Stimulated activated CD8-positive, alpha-beta memory T cell treated with anti-CD3 and anti-CD28 coated beads, Interleukin-4, amount 100 ng/mL, for 48 hours (primary cell): ENCODE measurements around the gene PCDHGA1.
A peak's percentile ranks its signal among the peaks of the same experiment; 100 is the strongest.
"Not testable (repeated sequence)": the region's sequence is repeated elsewhere in the genome, so short reads cannot be mapped to it uniquely, and the experiment has no call there.

Experiments used
- DNase-seq: peaks from one replicate; pipeline ENCODE4 v3.0.0-alpha.2; 2020

Gene PCDHGA1

DNA sequence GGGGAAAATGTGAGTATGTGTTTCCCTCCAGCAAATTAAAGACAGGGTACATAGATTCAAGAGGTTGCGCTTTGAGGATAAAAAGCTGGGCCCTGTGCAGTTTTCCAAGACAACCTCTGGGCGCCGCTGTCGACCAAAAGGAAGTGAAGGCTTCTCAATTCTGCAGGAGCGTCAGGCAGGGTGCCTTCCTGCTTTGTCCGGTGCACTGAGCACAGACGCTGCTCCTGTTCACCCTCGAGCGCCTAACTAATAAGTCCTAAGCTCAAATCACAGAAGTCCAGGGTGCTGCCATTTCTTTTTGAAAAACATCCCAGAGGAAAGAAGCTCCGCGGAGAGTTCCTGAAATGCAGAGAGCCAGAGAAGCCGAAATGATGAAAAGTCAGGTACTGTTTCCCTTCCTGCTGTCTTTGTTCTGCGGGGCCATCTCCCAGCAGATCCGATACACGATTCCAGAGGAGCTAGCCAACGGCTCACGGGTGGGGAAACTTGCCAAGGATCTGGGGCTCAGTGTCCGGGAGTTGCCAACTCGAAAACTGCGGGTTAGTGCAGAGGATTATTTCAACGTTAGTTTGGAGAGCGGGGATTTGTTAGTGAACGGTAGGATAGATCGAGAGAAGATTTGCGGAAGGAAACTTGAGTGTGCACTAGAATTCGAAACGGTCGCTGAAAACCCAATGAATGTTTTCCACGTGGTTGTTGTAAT, 19.8 kb downstream of the PCDHGA1 start, which contains the start of gene PCDHGB1:
Gene PCDHGB1 (plus strand): TSS at position 183 of the 703 bp plus-strand sequence. CDS start 162 bp downstream, at position 345.
- DNase-seq = peak; percentile 51

DNA sequence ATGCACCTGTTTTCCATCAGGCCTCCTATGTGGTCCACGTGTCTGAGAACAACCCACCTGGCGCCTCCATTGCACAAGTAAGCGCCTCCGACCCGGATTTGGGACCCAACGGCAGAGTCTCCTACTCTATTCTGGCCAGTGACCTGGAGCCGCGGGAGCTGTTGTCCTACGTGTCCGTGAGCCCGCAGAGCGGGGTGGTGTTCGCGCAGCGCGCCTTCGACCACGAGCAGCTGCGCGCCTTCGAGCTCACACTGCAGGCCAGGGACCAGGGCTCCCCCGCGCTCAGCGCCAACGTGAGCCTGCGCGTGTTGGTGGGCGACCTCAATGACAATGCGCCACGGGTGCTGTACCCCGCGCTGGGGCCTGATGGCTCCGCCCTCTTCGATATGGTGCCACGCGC, 21.3 kb downstream of the PCDHGA1 start:
- no peak for DNase-seq

DNA sequence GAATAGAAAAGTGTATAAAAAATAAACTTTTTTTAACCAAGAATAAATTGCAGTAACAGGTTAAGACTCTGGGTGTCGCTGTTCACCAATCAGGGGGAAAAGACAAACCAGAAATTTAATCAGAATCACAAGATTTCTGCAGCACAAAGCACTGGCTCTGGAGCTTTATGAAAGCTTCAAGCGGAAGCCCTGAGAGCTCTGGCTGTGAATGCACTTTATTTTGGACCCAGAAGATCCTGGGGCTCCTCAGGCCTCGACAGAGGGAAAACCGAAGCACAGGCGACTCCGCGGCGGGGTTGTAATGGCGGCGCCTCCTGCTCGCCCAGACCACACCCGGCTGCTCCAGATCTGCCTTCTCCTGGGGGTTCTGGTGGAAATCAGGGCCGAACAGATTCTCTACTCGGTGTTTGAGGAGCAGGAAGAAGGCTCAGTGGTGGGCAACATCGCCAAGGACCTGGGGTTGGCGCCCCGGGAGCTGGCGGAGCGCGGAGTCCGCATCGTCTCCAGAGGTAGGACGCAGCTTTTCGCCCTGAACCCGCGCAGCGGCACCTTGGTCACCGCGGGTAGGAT, 24.7 kb downstream of the PCDHGA1 start, which contains the start of gene PCDHGA4:
Gene PCDHGA4 (plus strand): TSS at position 122 of the 570 bp plus-strand sequence. CDS start 87 bp downstream, at position 209.
- no peak for DNase-seq

DNA sequence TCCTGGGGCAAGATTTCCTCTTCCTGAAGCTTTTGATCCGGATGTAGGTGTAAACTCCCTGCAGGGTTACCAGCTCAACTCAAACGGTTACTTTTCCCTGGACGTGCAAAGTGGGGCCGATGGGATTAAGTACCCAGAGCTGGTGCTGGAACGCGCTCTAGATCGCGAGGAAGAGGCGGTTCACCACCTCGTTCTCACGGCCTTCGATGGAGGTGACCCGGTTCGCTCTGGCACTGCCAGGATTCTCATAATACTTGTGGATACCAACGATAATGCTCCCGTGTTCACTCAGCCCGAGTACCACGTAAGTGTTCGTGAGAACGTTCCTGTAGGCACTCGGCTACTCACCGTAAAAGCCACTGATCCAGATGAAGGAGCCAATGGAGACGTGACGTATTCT, 25.3 kb downstream of the PCDHGA1 start:
- DNase-seq = no peak

DNA sequence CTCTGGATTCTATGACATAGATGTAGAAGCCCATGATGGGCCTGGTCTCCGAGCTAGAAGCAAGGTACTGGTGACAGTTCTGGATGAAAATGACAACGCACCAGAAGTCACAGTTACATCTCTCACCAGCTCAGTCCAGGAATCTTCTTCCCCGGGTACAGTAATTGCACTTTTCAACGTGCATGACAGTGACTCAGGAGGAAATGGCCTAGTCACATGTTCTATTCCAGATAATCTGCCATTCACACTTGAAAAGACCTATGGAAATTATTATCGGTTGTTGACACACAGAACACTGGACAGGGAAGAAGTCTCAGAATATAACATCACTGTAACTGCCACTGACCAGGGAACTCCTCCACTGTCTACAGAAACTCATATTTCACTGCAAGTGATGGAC, 25.8 kb downstream of the PCDHGA1 start:
- no peak for DNase-seq

DNA sequence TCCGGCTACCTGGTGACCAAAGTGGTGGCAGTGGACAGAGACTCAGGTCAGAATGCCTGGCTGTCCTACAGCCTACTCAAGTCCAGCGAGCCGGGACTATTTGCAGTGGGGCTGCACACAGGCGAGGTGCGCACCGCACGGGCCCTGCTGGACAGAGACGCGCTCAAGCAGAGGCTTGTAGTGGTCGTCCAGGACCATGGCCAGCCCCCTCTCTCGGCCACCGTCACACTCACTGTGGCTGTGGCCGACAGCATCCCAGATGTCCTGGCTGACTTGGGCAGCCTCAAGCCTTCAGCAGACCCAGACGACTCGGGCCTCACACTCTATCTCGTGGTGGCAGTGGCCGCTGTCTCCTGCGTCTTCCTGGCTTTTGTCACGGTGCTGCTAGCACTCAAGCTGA, 26.6 kb downstream of the PCDHGA1 start:
- DNase-seq = no peak

DNA sequence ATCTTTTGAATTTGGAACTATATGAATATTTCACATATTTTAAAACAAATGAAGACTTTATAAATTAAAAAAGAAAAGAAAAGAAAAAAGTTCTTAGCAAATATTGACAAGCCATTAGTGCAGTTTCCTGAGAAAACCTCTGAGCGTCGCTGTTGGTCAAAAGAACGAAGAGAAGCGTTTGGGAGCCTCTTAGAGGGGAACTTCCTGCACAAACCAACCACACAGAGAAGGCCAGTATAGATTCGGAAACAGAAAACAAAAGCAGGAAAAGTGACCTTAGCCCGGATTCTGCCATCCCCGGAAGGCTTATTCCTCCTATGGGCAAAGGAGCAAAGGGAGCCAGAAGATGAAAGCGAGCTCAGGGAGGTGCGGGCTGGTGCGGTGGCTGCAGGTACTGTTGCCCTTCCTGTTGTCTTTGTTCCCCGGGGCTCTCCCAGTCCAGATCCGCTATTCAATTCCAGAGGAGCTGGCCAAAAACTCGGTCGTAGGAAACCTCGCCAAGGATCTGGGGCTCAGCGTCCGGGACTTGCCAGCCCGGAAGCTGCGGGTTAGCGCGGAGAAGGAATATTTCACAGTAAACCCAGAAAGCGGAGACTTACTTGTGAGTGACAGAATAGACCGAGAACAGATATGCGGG, 29.6 kb downstream of the PCDHGA1 start, which contains the start of gene PCDHGB2:
Gene PCDHGB2 (plus strand): TSS at position 205 of the 637 bp plus-strand sequence. CDS start 142 bp downstream, at position 347.
- DNase-seq = no peak

DNA sequence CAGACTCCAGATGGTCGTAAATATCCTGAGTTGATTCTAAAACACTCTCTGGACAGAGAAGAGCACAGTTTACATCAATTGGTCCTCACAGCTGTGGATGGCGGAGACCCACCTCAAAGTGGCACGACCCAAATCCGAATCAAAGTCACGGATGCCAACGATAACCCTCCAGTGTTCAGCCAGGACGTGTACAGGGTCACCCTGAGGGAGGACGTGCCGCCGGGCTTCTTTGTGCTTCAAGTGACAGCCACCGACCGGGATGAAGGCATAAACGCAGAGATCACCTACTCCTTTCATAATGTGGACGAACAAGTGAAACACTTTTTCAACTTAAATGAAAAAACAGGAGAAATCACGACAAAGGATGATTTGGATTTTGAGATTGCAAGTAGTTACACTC, 30.4 kb downstream of the PCDHGA1 start:
- DNase-seq = no peak

DNA sequence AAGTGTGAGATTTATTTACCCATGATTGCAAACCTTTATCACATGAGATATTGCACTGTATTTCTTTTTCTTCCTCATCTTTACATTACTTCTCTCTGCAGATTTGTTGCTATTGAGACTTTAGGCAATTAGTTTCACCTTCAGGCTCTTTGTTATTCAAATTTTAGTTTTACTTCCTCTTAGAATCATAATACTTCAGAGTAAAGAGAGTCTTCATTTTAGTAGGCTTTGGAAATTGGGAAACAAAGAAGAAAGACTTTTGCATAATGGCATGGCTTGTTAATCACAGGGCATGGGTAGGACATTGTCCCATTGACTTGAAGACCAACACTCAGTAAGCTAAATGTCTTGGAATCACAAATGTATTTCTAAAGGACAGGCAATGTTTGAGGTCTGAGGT, 32.4 kb downstream of the PCDHGA1 start:
- no peak for DNase-seq

DNA sequence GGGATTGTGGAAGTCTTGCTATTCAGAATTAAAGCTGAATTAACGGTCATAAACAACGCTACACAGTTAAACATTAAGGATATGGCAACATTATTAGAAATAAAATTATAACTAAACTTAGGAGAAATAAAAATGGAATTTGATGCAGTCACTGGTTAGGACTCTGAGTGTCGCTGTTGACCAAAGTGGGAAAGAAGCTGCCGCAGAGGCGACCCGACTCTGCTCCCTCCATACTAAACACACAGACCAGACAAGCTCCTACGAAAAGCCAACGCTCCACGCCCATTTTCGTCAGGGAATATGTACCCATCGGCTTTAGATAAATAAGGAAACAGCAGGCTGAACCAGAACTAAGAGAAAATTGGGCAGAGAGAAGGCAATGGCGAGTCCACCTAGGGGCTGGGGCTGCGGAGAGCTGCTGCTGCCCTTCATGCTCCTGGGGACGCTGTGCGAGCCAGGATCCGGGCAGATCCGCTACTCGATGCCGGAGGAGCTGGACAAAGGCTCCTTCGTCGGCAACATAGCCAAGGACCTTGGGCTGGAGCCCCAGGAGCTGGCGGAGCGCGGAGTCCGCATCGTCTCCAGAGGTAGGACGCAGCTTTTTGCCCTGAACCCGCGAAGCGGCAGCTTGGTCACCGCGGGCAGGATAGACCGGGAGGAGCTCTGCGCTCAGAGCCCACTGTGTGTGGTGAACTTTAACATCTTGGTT, 33.8 kb downstream of the PCDHGA1 start, which contains the start of gene PCDHGA5:
Gene PCDHGA5 (plus strand): TSS at position 211 of the 709 bp plus-strand sequence. CDS start 169 bp downstream, at position 380.
- DNase-seq = no peak

DNA sequence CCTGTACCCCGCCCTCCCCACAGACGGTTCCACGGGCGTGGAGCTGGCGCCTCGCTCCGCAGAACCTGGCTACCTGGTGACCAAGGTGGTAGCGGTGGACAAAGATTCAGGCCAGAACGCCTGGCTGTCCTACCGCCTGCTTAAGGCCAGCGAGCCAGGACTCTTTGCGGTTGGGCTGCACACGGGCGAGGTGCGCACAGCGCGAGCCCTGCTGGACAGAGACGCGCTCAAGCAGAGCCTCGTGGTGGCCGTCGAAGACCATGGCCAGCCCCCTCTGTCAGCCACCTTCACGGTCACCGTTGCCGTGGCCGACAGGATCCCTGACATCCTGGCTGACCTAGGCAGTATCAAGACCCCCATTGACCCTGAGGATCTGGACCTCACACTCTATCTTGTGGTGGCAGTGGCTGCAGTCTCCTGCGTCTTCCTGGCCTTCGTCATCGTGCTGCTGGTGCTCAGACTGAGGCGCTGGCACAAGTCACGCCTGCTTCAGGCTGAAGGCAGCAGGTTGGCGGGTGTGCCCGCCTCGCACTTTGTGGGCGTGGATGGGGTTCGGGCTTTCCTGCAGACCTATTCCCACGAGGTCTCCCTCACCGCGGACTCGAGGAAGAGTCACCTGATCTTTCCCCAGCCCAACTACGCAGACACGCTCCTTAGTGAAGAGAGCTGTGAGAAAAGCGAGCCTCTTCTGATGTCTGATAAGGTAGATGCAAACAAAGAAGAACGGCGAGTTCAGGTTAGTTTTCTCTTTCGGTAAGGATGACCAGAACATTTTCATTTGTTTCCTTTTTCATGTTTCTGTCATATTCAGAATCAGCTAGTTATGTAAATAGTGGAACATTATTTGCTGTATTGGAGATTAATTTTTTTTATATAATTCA, 35.9 kb downstream of the PCDHGA1 start:
- no peak for DNase-seq

DNA sequence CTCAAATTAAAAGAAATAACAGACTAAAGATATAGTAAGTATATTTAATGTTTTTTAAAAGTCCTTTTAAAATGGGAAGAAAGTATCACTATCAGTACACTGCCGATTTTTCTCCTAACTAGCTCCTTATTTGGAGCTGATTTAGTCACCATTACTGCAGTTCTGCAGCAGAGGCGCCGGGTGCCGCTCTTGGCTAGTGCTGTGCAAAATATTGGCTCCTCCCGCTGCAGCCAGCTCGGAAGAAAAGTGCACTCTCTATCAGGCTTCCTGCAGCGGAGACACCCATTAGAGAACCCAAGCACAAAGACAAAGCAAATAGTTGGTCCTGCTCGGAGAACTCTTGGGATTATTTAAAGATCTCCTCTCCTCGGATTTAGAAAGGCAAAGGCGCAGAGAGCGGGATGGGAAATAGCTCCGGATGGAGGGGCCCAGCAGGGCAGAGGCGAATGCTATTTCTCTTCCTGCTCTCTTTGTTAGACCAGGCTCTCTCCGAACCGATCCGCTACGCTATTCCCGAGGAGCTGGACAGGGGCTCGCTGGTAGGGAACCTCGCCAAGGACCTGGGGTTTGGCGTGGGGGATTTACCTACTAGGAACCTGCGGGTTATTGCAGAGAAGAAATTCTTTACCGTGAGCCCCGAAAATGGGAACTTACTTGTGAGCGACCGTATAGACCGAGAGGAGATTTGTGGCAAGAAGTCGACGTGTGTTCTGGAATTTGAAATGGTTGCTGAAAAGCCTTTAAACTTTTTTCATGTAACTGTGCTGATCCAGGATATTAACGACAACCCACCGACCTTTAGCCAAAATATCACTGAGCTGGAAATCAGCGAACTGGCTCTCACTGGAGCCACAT, 39.9 kb downstream of the PCDHGA1 start, which contains the start of gene PCDHGB3:
Gene PCDHGB3 (plus strand): TSS at position 249 of the 855 bp plus-strand sequence. CDS start 153 bp downstream, at position 402.
- DNase-seq = no peak

DNA sequence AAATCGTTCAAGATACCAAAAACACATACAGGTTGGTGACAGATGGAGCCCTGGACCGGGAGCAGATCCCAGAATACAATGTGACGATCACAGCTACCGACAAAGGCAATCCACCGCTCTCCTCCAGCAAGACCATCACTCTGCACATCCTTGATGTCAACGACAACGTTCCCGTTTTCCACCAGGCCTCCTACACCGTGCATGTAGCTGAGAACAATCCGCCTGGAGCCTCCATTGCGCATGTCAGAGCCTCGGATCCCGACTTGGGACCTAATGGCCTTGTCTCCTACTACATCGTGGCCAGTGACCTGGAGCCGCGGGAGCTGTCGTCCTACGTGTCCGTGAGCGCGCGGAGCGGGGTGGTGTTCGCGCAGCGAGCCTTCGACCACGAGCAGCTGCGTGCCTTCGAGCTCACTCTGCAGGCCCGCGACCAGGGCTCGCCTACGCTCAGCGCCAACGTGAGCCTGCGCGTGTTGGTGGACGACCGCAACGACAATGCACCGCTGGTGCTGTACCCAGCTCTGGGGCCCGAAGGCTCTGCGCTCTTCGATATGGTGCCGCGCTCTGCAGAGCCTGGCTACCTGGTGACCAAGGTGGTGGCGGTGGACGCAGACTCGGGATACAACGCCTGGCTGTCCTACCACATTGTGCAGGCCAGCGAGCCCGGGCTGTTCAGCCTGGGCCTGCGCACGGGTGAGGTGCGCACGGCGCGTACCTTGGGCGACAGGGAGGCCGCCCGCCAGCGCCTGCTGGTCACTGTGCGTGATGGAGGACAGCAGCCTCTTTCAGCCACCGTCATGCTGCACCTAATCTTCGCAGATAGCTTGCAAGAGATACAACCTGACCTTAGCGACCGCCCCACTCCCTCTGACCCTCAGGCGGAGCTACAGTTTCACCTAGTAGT, 41.5 kb downstream of the PCDHGA1 start:
- DNase-seq = no peak

DNA sequence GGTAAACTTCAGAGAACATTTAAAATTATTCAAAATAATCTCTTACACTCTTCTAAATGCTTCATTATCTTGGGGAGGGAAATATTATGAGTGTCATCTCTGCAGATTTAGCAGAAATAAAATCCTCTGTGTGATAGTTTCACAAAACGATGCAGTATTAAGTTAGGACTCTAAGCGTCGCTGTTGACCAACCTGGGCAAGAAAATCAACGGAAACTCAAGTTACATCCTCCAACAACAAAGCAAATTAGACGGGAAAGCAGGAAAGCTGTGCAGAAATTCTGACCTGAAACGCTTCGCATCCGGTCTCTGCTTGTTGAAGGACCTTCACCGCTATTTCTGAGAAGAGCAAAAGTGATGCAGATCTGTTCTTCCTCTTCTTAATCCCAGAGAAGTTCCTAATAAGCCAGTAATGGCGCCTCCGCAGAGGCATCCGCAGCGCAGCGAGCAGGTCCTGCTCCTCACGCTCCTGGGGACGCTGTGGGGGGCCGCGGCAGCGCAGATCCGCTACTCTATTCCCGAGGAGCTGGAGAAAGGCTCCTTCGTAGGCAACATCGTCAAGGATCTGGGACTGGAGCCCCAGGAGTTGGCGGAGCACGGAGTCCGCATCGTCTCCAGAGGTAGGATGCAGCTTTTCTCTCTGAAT, 43.5 kb downstream of the PCDHGA1 start, which contains the start of gene PCDHGA6:
Gene PCDHGA6 (plus strand): TSS at position 219 of the 645 bp plus-strand sequence. CDS start 193 bp downstream, at position 412.
- DNase-seq = no peak

DNA sequence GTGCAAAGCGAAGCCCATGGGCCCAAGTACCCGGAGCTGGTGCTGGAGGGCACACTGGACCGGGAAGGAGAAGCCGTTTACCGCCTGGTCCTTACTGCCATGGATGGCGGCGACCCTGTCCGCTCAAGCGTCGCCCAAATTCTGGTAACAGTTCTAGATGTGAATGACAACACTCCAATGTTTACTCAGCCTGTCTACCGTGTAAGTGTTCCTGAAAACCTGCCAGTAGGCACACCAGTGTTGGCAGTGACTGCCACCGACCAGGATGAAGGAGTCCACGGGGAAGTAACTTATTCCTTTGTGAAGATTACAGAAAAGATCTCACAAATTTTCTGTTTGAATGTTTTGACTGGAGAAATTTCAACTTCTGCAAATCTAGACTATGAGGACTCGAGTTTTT, 44.3 kb downstream of the PCDHGA1 start:
- no peak for DNase-seq

DNA sequence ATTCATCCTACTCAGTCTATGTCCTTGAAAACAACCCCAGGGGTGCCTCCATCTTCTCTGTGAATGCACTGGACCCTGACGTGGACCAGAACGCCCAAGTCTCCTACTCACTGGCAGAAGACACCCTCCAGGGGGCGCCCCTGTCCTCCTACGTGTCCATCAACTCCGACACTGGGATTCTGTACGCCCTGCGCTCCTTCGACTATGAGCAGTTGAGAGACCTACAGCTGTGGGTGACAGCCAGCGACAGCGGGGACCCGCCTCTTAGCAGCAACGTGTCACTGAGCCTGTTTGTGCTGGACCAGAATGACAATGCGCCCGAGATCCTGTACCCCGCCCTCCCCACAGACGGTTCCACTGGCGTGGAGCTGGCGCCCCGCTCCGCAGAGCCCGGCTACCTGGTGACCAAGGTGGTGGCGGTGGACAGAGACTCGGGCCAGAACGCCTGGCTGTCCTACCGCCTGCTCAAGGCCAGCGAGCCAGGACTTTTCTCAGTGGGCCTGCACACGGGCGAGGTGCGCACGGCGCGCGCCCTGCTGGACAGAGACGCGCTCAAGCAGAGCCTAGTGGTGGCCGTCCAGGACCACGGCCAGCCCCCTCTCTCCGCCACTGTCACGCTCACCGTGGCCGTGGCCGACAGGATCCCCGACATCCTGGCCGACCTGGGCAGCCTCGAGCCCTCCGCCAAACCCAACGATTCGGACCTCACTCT, 45.3 kb downstream of the PCDHGA1 start:
- DNase-seq = not testable (repeated sequence)

DNA sequence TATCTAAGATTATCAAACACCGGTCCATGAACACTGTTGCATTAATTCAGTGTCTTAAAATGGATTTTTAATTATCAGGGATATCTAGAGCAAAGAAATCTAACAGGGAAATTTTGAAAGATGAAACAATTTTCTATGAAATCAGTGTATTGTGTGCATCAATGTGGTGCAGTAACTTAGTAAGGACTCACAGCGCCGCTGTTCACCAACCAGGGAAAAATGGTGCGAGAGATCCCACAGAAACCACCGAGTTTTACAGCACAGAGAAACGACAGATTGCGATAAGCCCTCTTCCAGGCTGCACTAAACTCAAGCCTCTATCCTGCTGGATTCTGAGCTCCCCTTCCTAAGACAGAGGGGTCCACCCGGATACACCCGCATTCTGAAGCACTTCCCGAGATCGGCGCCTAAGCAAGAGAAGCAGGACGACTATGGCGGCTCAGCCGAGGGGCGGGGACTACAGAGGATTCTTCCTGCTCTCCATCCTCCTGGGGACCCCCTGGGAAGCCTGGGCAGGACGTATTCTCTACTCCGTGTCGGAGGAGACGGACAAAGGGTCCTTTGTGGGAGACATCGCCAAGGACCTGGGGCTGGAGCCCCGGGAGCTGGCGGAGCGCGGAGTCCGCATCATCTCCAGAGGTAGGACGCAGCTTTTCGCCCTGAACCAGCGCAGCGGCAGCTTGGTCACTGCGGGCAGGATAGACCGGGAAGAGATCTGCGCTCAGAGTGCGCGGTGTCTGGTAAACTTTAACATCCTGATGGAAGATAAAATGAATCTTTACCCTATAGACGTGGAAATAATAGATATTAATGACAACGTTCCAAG, 52.4 kb downstream of the PCDHGA1 start, which contains the start of gene PCDHGA7:
Gene PCDHGA7 (plus strand): TSS at position 274 of the 826 bp plus-strand sequence. CDS start 158 bp downstream, at position 432.
- no peak for DNase-seq
